OCI-LY1 (cell line): ENCODE results near the gene ITM2B.

Experiments used
- H2AFZ ChIP-seq: fragments of 200-600 bp; sonication (generic), shearing (Covaris generic); 2 replicates; pipeline ENCODE4 v1.6.0; 2014; ENCODE audit warnings: antibody characterized with exemption, mild to moderate bottlenecking, low read length
- H3F3A ChIP-seq: fragments of 200-600 bp; sonication (generic), shearing (Covaris generic); 2 replicates; pipeline ENCODE4 v1.6.0; 2014; ENCODE audit warnings: mild to moderate bottlenecking, antibody characterized with exemption, low read length, moderate library complexity; ENCODE audit not compliant: insufficient read depth
- H3K27ac ChIP-seq: fragments of 200-600 bp; sonication (generic); 2 replicates; pipeline ENCODE4 v1.5.1; 2014; ENCODE audit warnings: low read length, mixed run types, mild to moderate bottlenecking, low read depth; ENCODE audit not compliant: poor library complexity, severe bottlenecking
- H3K27me3 ChIP-seq: fragments of 200-600 bp; sonication (generic); 2 replicates; pipeline ENCODE4 v1.6.0; 2014; ENCODE audit warnings: antibody characterized with exemption, mild to moderate bottlenecking, low read length, moderate library complexity; ENCODE audit not compliant: insufficient read depth
- H3K36me3 ChIP-seq: fragments of 200-600 bp; sonication (generic); 2 replicates; pipeline ENCODE4 v1.6.1; 2014; ENCODE audit warnings: mild to moderate bottlenecking, antibody characterized with exemption, low read length, moderate library complexity, mixed read lengths; ENCODE audit not compliant: insufficient read depth
- H3K4me1 ChIP-seq: fragments of 200-600 bp; sonication (generic); 2 replicates; pipeline ENCODE4 v1.5.1; 2014; ENCODE audit warnings: mild to moderate bottlenecking, low read length, moderate library complexity; ENCODE audit not compliant: insufficient read depth, severe bottlenecking
- H3K4me2 ChIP-seq: fragments of 200-600 bp; sonication (generic), shearing (Covaris generic); 2 replicates; pipeline ENCODE4 v1.6.1; 2014; ENCODE audit warnings: low read length
- H3K4me3 ChIP-seq: fragments of 200-600 bp; sonication (generic); 2 replicates; pipeline ENCODE4 v1.5.1; 2014; ENCODE audit warnings: low read length, low read depth, mild to moderate bottlenecking, mixed read lengths; ENCODE audit not compliant: poor library complexity, severe bottlenecking
- H3K79me2 ChIP-seq: fragments of 200-600 bp; shearing (Covaris generic); 2 replicates; pipeline ENCODE4 v1.6.1; 2016; ENCODE audit warnings: mixed run types, low read length, mixed read lengths; ENCODE audit not compliant: insufficient read depth
- H3K9ac ChIP-seq: fragments of 200-600 bp; sonication (generic), shearing (Covaris generic); 2 replicates; pipeline ENCODE4 v1.6.1; 2014; ENCODE audit warnings: mild to moderate bottlenecking, low read length, mixed read lengths
- H3K9me2 ChIP-seq: fragments of 200-600 bp; sonication (generic), shearing (Covaris generic); 2 replicates; pipeline ENCODE4 v1.6.1; 2014; ENCODE audit warnings: low read depth, mild to moderate bottlenecking, low read length, mixed read lengths
- H3K9me3 ChIP-seq: fragments of 200-600 bp; shearing (Covaris generic); 2 replicates; pipeline ENCODE4 v1.6.1; 2014; ENCODE audit warnings: low read length, mixed read lengths
- H4K20me1 ChIP-seq: fragments of 200-600 bp; sonication (generic), shearing (Covaris generic); 2 replicates; pipeline ENCODE4 v1.6.0; 2016; ENCODE audit warnings: mild to moderate bottlenecking, low read length; ENCODE audit not compliant: insufficient read depth
- EZH2 ChIP-seq: fragments of 200-600 bp; sonication (generic), shearing (Covaris generic); IDR thresholded peaks from 2 replicates; pipeline ENCODE4 v1.8.0; 2017; ENCODE audit warnings: borderline replicate concordance, mixed run types, mild to moderate bottlenecking, antibody characterized with exemption, low read length, moderate library complexity, mixed read lengths
- TF ChIP-seq, protein P1 (sequence below): fragments of 200-600 bp; sonication (generic), shearing (Covaris generic); IDR thresholded peaks from 2 replicates; pipeline ENCODE4 v1.5.1; 2017; ENCODE audit warnings: mild to moderate bottlenecking, antibody characterized with exemption, low read length, moderate library complexity, mixed read lengths

ITM2B gene

DNA sequence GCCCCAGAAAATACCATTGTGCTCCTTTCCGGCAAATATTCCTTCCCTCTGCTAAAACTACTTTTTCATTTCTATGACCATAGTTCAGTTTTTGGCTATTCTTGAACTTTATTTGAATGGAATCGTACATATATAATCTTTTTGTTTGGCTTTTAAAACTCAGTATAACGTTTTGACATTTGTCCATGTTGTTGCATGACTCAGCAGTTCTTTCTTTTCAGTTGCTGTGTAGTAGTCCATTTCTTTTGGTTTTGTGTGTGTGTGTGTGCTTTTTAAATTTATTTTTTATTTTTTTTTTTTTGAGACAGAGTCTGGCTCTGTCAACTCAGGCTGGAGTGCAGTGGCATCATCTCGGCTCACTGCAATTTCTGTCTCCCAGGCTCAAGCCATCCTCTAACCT lies 35.0 kb downstream of the ITM2B start:
- Histone ChIP-seq H3K9me3 (no peaks in the 10 kb centered on the region), H3K9ac (no peak overlapping the region), H3K36me3 (peaks cover 12% of the 10 kb centered on the region; the same call in 1 of the 2 replicates), H3K4me2 (no peak overlapping the region), H3K79me2 (no peaks in the 10 kb centered on the region), H3K4me1 (peaks cover 29% of the 10 kb centered on the region), H2AFZ (no peak overlapping the region), H4K20me1 (no peaks in the 10 kb centered on the region), H3F3A (no peaks in the 10 kb centered on the region), H3K4me3 (no peak overlapping the region), H3K27me3 (no peaks in the 10 kb centered on the region), H3K9me2 (no peaks in the 10 kb centered on the region), H3K27ac (no peak overlapping the region)
- TF ChIP-seq EZH2: no peak
- TF ChIP-seq, protein P1, sequence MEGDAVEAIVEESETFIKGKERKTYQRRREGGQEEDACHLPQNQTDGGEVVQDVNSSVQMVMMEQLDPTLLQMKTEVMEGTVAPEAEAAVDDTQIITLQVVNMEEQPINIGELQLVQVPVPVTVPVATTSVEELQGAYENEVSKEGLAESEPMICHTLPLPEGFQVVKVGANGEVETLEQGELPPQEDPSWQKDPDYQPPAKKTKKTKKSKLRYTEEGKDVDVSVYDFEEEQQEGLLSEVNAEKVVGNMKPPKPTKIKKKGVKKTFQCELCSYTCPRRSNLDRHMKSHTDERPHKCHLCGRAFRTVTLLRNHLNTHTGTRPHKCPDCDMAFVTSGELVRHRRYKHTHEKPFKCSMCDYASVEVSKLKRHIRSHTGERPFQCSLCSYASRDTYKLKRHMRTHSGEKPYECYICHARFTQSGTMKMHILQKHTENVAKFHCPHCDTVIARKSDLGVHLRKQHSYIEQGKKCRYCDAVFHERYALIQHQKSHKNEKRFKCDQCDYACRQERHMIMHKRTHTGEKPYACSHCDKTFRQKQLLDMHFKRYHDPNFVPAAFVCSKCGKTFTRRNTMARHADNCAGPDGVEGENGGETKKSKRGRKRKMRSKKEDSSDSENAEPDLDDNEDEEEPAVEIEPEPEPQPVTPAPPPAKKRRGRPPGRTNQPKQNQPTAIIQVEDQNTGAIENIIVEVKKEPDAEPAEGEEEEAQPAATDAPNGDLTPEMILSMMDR: no peak

DNA sequence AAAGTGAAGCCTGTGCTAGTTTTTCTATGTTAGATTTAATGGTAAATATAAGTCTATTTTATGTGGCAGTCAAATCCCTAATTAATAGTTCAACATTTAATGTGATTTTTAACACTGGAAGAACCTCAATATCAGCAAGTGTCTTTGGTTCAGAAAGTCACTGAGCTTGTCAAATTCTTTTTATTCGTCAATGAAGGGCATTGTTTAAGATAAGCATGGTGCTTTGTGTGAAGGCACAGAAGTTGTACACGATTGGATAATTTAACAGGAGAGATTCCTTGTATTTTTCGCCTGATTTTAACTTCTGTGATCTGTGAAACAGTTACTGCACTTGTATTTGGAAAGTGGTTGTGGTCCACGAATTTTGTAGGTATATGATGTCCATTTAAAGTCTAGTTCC lies 40.3 kb downstream of the ITM2B start:
- H3K9me2 ChIP-seq: no peaks in the 10 kb centered on the region
- no peaks in the 10 kb centered on the region for H3K79me2 ChIP-seq
- H3K27me3 ChIP-seq: no peaks in the 10 kb centered on the region
- no peaks in the 10 kb centered on the region for H3K9me3 ChIP-seq
- H2AFZ ChIP-seq: no peak overlapping the region
- H3F3A ChIP-seq: no peaks in the 10 kb centered on the region
- H3K4me1 ChIP-seq: no peaks in the 10 kb centered on the region
- no peaks in the 10 kb centered on the region for H4K20me1 ChIP-seq
- no peak overlapping the region for H3K4me3 ChIP-seq
- H3K36me3 ChIP-seq: no peaks in the 10 kb centered on the region
- H3K27ac ChIP-seq: no peak overlapping the region
- no peak overlapping the region for H3K4me2 ChIP-seq
- H3K9ac ChIP-seq: no peak overlapping the region
- TF ChIP-seq, protein P1: no peak
- TF ChIP-seq EZH2: no peak

DNA sequence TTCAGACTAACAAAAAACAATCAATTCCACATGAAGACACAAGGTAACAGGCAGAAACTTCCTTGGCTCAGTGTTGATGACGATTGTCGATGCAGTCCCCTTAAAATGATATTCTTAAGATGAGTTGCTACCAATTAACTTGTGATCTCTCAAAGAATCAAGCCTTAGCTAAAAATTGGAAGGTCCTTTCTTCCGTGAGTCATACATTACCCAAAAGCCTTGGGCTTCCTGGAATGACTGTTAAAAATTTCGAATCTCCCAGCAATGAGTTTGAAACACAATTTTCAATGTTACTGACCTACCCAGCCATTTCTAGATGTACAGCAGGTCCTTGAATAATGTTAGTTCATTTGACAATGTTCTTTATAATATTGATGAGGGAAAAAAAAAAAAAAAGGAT lies 42.5 kb downstream of the ITM2B start:
- H2AFZ ChIP-seq: no peak overlapping the region
- no peaks in the 10 kb centered on the region for H3K79me2 ChIP-seq
- no peak overlapping the region for H3K9ac ChIP-seq
- H3F3A ChIP-seq: no peaks in the 10 kb centered on the region
- H3K9me3 ChIP-seq: no peaks in the 10 kb centered on the region
- no peaks in the 10 kb centered on the region for H3K9me2 ChIP-seq
- H3K4me1 ChIP-seq: no peaks in the 10 kb centered on the region
- H4K20me1 ChIP-seq: no peaks in the 10 kb centered on the region
- H3K36me3 ChIP-seq: no peaks in the 10 kb centered on the region
- no peaks in the 10 kb centered on the region for H3K27me3 ChIP-seq
- H3K4me2 ChIP-seq: no peak overlapping the region
- no peak overlapping the region for H3K27ac ChIP-seq
- TF ChIP-seq EZH2: no peak
- TF ChIP-seq, protein P1: no peak
- H3K4me3 ChIP-seq: no peak overlapping the region
